ENCODE data around the gene HDAC4.

DNA sequence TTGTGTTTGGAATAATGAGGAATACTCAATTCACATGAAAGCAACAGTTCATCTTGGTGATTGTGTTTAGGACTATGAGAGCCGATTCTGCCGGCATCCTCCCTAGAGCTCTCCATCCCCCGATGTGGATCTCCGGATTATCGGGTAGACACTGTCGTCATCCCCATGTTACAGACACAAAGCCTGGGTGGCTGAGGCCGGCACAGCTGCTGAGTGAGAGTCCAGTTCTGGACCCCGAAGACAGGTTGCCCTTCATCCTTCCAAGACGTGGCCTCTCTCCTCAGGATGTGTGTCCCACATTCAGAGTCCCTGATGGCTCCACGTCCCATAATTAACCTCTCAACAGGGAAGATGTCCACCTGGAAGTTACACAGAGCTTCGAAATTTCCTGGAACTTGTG, 129.3 kb downstream of the HDAC4 start:
- TF ChIP-seq BHLHE40 (IDR thresholded peaks at IDR 0.05; ENCODE audit: borderline replicate concordance) (no peak), ARNT (IDR thresholded peaks at IDR 0.05) (no peak), NFRKB (IDR thresholded peaks at IDR 0.05) (no peak), SUZ12 (IDR thresholded peaks at IDR 0.05) (no peak), LEF1 (IDR thresholded peaks at IDR 0.05; ENCODE audit: borderline replicate concordance) (no peak)

Data from HEK293T (cell line).